ENCODE data around the gene UBL7.
"Not testable (repeated sequence)": the region's sequence is repeated elsewhere in the genome, so short reads cannot be mapped to it uniquely, and the experiment has no call there.

The UBL7 gene, protein sequence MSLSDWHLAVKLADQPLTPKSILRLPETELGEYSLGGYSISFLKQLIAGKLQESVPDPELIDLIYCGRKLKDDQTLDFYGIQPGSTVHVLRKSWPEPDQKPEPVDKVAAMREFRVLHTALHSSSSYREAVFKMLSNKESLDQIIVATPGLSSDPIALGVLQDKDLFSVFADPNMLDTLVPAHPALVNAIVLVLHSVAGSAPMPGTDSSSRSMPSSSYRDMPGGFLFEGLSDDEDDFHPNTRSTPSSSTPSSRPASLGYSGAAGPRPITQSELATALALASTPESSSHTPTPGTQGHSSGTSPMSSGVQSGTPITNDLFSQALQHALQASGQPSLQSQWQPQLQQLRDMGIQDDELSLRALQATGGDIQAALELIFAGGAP

DNA sequence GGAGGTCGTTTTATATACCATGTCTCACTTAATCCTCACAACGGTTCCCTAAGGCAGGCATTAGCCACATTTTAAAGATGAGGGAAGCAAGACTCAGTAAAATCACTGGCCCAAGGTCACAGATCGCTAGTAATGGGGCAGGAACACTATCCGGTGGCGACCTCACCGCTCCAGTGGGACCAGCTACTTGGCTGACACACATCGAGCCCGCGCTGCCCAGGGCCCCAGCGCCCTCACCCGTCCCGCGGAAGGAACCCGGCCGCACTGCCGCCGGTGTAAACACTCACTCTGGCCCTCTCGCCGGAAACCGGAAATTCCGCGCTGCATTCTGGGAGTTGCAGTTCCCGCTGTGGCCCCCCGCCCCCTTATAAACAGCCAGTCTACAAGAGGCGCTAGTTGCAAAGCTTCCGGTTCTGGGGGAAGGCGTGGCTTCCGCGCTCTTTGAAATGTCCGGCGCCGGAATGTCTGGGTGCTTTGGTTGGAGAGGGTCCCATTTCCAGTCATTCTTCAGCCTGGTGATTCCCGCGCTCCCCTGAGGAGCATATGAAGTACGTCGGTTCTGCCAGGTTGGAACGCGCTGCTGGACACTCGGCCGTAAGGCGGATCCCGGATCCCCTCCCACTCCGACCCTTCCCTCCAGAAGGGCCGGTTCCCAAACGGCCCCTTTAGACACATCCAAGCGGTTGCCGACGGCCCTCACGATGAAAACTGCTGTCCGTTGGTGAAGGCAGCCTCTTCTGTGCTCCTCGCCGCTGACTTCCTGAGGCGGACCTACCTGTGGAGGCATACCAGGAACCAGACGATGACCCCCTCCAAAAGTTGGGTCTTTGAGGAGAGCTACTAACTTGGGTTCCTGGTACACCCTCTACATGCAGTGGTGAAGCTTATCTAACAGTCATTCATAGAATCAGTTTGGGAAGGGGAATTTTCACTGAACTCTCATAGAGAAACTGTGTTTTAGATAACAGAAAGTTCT is at the start of gene UBL7:
Gene UBL7 (minus strand): TSS at position 290 of the 976 bp plus-strand sequence. CDS start 2,293 bp downstream, outside the sequence.
- DNase-seq = peak; percentile 97

DNA sequence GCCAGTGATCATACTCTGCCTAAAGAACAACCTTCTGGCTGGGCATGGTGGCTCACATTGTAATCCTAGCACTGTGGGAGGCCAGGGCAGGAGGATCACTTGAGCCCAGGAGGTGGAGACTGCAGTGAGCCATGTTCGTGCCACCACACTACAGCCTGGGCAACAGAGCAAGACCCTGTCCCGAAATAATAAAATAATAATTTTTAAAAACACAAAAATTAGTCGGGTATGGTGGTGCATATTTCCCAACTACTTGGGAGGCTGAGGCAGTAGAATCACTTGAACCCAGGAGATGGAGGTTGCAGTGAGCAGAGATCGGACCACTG is 45.5 kb upstream of the UBL7 start:
- no peak for DNase-seq

DNA sequence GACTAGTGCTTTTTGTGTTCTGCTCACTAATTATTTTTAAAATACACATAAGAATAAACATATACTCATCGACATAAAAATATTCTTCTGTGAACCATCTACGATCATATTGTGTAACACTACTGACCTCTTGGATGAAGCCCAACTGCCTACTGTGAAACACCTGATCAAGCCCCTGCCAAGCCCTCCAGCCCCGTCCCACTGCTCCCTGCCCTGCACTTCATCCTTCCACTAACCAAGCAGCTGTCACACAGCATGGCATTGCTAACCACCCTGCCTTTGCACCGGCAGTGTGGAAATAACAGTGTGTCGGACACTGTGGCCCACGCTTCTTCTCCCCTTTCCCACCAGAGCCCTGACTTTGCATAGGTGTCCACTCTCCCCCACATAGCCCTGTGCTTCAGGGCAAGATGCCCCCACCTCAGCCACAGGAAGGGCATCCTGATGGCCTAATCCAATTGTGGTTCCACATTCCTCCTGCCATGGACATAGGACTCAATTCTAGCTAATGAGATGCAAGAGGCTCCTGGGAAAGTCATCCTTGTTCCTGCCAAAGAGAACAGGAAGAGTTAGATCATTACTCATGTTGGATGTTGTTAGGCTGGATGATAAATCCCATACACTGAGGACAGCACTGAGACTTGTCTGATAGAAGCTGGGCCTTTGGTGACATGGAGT is 45.0 kb upstream of the UBL7 start:
- DNase-seq = peak; percentile 30

DNA sequence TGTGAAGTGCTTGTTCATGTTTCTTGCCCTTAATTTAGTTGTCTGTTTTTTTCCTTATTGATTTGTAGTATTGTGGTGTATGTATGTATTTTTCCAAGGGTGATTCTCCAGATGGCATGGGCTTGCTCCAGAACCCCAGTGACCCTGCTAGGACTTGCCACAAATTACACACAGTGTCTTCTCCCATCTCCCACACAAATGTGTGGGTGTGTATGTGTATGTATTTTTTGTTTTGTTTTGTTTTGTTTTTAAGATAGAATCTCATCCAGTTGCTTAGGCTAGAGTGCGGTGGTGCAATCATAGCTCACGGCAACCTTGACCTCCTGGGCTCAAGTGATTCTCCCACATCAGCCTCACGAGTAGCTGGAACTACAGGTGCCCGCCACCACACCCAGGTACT is 43.9 kb upstream of the UBL7 start:
- DNase-seq = no peak

DNA sequence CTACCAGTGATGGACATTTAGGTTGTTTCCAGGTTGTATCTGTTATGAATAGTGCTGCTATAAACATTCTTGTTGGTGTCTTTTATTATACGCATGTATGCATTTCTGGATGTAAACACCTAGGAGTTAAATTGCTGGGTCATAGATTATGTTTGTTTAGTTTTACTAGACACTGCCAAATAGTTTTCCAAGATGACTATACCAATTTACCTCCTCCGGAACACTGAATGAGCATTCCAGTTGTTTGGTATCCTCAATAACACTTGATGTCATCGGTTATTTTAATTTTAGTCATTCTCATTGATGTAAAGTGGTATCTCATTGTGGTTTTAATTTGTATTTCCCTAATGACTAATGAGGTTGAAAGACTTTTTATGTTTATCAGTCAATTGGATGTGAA is 43.5 kb upstream of the UBL7 start:
- no peak for DNase-seq

DNA sequence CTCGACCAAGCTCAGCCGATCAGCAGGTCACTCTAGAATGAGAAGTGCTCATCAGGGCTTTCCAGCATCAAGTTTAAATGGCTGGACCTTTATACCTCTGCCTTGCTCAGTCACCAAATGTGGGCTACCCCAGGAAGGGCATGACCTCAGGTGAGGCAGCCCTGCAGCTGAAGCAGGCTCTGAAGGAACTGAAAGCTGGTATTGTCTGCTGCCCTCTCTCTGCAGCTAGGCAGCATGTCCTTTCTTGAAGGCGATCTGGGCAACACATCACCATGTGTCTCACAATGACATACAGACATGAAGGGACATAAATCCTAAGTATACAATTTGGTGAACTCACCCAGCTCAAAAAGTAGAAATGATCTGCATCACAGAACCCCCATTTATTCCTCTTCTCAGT is 41.3 kb upstream of the UBL7 start:
- no peak for DNase-seq

DNA sequence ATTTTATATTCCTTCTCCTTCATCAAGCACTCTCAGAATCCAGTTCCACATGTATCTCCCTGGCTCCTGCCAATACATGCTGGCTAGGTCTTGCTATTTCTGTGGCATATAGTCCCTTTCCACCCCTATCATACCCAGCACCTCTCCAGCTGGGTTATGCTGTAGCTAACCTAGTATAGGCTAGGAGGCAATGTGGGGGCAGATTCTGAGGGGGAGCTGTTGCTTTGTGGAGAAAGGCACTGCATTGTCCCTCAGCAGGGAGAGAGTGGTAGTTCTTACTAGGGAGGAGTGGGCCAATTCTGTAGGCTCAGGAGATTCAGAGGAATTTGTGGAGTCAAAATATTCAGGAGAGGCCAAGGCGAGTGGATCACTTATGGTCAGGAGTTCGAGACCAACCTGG is 39.4 kb upstream of the UBL7 start:
- DNase-seq = no peak

DNA sequence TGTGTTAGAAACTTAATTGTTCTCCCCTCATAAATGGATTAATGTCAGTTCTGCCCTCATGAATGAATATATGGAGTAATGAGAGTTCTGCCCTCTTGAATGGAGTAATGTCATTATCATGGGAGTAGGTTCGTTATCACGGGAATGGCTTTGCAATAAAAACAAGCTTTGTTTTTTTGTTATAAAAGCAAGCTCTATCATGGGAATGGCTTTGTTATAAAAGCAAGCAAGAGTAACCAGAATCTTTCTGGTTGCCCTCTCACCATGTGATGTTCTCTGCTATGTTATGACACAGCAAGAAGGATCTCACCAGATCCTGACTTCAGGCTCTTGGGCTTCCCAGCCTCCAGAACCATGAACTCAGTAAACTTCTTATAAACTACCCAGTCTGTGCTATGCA is 38.4 kb upstream of the UBL7 start:
- DNase-seq = no peak

DNA sequence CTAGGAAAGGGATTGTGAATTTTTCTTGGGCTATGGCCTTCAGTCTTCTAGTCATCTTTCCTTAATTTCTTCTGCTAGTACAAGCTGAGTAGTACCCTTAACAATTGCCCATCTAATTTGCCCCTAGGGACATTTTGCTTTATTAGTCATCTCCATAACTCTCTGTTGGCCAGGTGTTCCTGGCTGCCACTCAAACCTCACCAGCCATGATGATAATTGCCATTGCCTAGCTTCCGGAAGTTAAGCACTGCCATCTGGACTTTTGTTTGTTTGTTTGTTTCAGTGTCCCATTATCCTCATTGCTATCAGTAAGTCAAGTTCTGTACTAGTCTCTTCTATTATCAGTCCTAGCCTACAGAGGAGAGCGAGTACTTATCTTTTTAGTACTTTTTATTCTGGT is 36.6 kb upstream of the UBL7 start:
- peak; percentile 26 for DNase-seq

DNA sequence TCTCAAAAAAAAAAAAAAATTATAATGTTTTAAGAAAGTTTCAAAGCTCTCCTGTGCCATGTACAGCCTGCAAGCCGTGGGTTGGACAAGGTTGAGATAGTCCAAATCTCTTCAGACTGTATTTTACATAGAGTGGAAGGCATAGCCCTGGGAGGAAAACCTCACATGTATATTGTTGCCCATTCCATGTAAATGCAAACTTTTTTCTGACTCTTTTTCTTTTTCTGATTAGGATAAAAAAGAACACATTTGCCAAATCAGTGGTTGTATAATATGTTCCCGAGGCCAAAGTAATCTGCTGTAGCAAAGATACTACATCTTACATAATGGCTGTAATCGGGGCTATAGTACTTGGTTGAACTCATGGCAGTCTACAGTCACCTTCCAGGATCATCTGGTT is 35.7 kb upstream of the UBL7 start:
- no peak for DNase-seq

DNA sequence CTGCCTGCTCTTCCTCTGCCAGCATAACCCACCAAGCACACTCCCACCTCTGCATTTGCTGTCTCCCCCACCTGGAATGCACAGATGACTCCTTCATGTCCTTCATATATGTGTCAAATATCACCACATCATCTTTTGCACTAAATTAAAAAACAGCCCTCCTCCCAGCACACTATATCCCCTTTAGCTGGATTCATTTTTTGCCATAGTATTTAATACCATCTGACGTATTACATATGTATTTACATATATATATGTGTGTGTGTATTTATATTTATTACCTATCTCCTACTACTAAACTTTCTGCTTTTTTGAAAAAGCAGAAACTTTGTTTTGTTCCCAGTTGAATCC is 29.4 kb upstream of the UBL7 start:
- DNase-seq = no peak

DNA sequence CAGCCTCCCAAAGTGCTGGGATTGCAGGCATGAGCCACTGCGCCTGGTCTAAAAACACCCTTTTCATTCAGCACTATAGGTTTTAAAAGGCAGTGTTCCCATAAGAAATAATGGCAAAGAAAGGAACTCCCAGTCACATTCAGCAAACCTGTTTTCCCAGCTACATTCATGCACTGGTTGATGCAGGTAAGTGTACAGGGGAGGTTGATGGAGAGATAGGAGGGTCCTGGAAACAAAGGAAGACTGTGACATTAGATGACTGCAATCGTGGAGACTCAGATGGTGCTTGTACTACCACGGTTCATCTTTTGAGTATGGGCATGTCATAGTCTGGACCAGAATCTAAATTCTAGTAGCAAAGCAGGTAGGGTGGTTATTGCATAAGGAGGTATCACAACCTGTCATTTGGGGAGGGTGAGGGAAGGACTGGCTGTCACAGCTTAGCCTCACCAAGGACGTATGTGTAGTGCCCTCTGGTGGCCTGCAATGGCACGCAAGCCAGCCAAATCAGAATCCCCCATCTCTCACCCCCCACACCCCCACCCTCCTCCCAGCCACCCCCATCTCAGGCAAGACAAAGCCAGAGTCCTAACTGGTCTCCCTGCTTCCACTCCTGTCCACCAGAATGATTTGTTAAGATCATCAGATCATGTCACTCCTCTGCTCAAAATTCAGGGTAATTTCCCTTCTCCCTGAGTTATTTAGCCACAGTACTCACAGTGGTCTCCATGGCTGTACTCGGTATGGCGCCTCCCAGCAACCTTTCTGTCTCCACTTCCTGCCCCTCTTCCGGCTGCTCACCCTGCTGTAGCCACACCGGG is 28.8 kb upstream of the UBL7 start:
- peak; percentile 32 for DNase-seq

DNA sequence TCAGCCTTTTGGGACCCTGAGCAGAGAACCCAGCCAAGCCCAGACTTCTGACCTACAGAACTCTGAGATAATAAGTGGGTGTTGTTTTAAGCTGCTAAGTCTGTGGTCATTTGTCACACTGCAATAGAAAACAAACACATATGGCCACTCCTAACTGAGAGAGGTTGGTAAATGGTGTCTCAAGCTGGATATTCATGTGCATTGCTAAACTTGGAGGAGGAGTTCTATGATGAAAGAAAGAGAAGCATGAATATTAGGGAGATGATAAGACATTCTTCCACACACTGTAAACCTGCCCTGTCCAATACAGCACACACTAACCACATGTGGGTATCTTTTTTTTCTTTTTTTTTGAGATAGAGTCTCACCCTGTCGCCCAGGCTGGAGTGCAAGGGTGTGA is 27.8 kb upstream of the UBL7 start:
- DNase-seq = no peak

DNA sequence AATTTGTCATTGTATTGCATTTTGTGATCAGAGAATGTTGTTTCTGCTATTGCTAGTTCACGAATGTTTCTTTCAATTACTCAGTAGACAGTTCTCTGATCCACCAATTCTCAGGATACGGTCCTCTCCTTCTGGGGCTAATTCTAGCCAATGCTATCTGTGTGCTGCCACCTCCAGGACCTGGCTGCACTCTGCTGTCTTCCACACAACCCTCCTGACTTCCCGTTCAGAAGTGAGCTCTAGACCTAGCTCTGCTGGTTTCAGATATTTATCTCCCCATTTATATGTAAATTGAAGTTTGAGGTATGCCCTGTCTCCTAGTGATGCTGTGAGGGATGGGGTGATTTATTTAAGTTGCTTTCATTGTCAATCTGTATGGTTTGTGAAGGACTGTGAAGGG is 21.7 kb upstream of the UBL7 start:
- no peak for DNase-seq

DNA sequence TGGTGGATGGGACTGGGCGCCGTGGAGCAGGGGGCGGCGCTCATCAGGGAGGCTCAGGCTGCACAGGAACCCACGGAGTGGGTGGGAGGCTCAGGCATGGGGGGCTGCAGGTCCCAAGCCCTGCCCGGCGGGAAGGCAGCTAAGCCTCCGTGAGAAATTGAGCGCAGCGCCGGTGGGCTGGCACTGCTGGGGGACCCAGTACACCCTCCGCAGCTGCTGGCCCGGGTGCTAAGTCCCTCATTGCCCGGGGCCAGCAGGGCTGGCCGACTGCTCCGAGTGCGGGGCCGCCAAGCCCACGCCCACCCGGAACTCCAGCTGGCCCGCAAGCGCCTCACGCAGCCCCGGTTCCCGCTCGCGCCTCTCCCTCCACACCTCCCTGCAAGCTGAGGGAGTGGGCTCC is 19.4 kb upstream of the UBL7 start:
- DNase-seq = not testable (repeated sequence)

DNA sequence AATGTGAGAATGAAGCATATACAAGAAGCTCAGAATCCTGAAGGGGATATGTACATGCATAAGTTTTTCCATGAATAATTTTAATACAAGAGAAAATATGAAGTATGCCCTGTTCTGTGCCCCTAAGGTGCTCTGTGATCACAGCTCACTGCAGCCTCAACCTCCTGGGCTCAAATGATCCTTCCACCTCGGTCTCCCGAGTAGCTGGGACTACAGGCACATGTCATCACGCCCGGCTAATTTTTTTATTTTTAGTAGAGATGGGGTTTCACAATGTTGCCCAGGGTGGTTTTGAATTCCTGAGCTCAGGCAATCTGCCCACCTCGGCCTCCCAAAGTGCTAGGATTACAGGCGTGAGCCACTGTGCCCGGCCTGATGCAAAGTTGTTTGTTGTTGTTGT is 10.7 kb upstream of the UBL7 start:
- DNase-seq = not testable (repeated sequence)

DNA sequence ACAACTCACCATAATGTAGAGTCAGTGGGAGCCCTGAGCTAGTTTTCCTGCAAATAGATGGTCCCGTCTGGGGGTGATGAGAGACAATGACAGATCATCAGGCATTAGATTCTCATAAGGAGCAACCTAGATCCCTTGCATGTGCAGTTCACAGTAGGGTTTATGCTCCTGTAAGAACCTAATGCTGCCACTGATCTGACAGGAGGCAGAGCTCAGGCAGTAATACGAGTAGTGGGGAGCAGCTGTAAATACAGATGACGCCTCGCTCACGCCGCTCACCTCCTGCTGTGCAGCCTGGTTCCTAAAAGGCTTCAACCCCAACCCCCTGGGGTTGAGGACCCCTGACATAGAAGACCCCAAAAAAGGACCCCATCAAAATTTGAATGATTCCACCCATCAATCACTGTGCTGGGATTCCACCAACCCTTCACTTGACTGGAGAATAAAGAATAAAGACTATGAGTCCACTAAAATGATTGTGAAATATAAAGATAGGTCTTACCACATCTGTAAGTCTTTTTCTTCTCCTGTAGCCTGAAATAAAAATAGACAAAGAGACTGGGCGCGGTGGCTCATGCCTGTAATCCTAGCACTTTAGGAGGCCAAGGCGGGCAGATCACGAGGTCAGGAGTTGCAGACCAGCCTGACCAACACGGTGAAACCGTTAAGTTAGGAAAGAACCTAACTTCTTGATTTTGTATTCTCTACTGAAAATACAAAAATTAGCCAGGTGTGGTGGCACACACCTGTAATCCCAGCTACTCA is 9.9 kb upstream of the UBL7 start:
- no peak for DNase-seq

DNA sequence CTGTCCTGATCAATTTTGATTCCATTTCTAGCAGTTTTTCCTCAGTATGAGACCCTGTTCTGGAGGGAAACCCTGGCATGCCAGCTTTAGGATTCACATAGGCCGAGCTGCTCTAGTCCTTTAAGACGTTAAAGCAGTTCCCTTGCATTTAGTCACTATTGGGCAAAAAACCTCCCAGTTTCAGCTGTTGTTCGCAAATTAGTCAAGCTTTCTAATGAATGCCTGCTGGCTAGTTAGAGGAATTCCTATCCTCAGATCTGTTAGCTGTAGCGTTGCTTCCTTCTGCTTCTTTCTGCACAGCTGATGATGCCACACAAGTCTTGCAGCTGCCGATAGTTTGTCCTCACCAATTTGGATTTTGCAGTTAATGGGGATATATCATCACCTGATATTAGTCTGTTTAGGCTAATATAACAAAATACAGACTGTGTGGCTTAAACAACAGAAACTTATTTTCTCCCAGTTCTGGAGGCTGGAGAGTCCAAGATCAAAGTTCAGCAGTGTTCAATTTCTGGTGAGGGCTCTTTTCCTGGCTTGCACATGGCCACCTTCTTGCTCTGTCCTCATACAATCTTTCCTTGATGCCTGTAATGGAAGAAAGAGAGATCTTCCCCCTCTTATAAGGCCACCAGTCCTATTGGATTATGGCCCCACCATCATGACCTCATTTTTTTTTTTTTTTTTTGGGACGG is 7.5 kb upstream of the UBL7 start:
- no peak for DNase-seq

DNA sequence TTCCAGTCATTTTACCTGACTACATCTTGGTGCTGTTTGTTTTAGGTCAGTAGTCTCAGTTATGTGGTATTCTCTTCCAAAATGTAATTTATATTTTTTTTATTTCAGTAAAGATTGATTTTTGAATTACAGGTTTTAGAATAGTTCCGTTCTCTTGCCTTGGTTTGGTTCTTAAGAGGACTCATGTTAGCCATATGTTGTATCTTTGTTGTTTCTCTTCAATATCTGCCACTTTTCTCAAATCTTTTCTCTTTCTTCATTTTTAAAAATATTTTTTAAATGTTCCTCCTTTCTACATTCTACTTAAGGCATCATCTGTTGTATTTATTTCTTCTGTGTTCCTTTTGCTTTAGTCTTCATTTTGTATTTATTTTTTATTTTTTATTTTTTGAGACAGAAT is 5.6 kb upstream of the UBL7 start:
- DNase-seq = no peak

DNA sequence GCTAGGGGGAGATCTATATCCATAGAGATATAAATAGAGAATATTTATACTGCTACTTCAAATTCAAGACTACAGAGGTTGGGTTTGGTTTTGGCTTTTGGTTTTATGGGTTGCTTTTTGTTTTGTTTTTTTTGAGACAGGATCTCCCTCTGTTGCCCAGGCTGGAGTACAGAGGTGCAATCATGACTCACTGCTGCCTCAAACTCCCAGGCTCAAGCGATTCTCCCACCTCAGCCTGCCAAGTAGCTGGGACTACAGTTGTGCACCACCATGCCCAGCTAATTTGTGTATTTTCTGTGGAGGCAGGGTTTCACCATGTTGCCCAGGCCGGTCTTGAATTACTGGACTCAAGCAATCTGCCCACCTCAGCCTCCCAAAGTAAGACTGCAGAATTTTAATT is 3.9 kb upstream of the UBL7 start:
- DNase-seq = no peak

DNA sequence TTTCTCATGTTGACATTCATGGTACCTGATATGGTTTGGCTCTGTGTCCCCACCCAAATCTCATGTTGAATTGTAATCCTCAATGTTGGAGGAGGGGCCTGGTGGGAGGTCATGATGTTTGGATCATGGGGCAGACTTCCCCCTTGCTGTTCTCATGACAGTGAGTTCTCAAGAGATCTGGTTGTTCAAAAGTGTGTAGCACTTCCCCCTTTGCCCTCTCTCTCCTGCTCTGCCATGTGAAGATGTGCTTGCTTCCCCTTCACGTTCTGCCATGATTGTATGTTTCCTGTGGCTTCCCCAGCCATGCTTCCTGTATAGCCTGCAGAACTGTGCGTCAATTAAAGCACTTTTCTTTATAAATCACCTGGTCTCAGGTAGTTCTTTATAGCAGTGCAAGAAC is 3.3 kb upstream of the UBL7 start:
- no peak for DNase-seq

Data from fibroblast of skin of right quadriceps (primary cell).